HEK293T (cell line): ENCODE measurements around the gene ITFG1.

ENCODE experiments used
- CTCF ChIA-PET: fragments of 350-600 bp; formaldehyde crosslinking; extraction: SDS; loops from one replicate; lab custom pipeline; 2021; ENCODE audit warnings: antibody characterized with exemption, inconsistent platforms; lab: Yijun Ruan, JAX
- POLR2A ChIA-PET: fragments of 350-600 bp; formaldehyde crosslinking; extraction: SDS; loops from one replicate; lab custom pipeline; 2020; ENCODE audit warnings: antibody characterized with exemption, inconsistent platforms; lab: Yijun Ruan, JAX
- DNase-seq: peaks from one replicate; pipeline ENCODE4 v3.0.0; 2012; ENCODE audit warnings: mixed read lengths; ENCODE audit errors: extremely low spot score
- ARNT ChIP-seq: fragments of 450-650 bp; IDR thresholded peaks from 2 replicates; pipeline ENCODE4 v1.6.1; 2017; ENCODE audit warnings: mild to moderate bottlenecking
- BHLHE40 ChIP-seq: fragments of 450-650 bp; IDR thresholded peaks from 2 replicates; pipeline ENCODE4 v1.6.1; 2016; ENCODE audit warnings: mild to moderate bottlenecking, moderate library complexity, borderline replicate concordance
- CTBP1 ChIP-seq: fragments of 450-650 bp; IDR thresholded peaks from 2 replicates; pipeline ENCODE4 v1.6.1; 2016; ENCODE audit warnings: borderline replicate concordance
- ELF4 ChIP-seq: fragments of 450-650 bp; IDR thresholded peaks from 2 replicates; pipeline ENCODE4 v1.6.1; 2017; ENCODE audit warnings: antibody characterized with exemption
- FOXA1 ChIP-seq: fragments of 450-650 bp; IDR thresholded peaks from 2 replicates; pipeline ENCODE4 v1.6.1; 2016; ENCODE audit warnings: mild to moderate bottlenecking
- FOXK2 ChIP-seq: fragments of 450-650 bp; IDR thresholded peaks from 2 replicates; pipeline ENCODE4 v1.6.1; 2016; ENCODE audit warnings: mild to moderate bottlenecking
- FOXM1 ChIP-seq: fragments of 450-650 bp; IDR thresholded peaks from 2 replicates; pipeline ENCODE4 v1.6.1; 2017; ENCODE audit warnings: mild to moderate bottlenecking, borderline replicate concordance
- HDGF ChIP-seq: fragments of 450-650 bp; IDR thresholded peaks from 2 replicates; pipeline ENCODE4 v1.6.1; 2017; ENCODE audit warnings: antibody characterized with exemption, borderline replicate concordance
- L3MBTL2 ChIP-seq: fragments of 450-650 bp; conservative IDR thresholded peaks from 2 replicates; pipeline ENCODE4 v1.6.1; 2016; ENCODE audit warnings: mild to moderate bottlenecking
- LEF1 ChIP-seq: fragments of 450-650 bp; IDR thresholded peaks from 2 replicates; pipeline ENCODE4 v1.6.1; 2017; ENCODE audit warnings: mild to moderate bottlenecking, borderline replicate concordance
- NFRKB ChIP-seq: fragments of 450-650 bp; IDR thresholded peaks from 2 replicates; pipeline ENCODE4 v1.6.1; 2016; ENCODE audit warnings: mild to moderate bottlenecking, moderate library complexity
- PKNOX1 ChIP-seq: fragments of 450-650 bp; IDR thresholded peaks from 2 replicates; pipeline ENCODE4 v1.6.1; 2016
- SP1 ChIP-seq: fragments of 450-650 bp; IDR thresholded peaks from 2 replicates; pipeline ENCODE4 v1.6.1; 2017
- SUZ12 ChIP-seq: fragments of 450-650 bp; IDR thresholded peaks from 2 replicates; pipeline ENCODE4 v1.6.1; 2016; ENCODE audit warnings: mild to moderate bottlenecking
- TARDBP ChIP-seq: fragments of 450-650 bp; IDR thresholded peaks from 2 replicates; pipeline ENCODE4 v1.6.1; 2016
- ZNF384 ChIP-seq: fragments of 450-650 bp; IDR thresholded peaks from 2 replicates; pipeline ENCODE4 v1.6.1; 2016

Gene ITFG1

GRCh38 chr16:47250983-47251382, 209.9 kb downstream of the ITFG1 start:
- no peak for DNase-seq
- CTCF ChIA-PET: interaction anchor here (0.6 kb wide), 1 partner anchor 265 kb away, joined by 5 read pairs; no protein-coding TSS in a partner anchor
- TF ChIP-seq SUZ12: no peak
- no peak for TF ChIP-seq TARDBP
- TF ChIP-seq CTBP1: no peak
- TF ChIP-seq LEF1: no peak
- no peak for TF ChIP-seq FOXM1
- POLR2A ChIA-PET: no interaction called here

- CTCF ChIA-PET: interaction anchor here (1.3 kb wide), 1 partner anchor 104 kb away, joined by 4 read pairs; the partner anchor contains the start of gene NETO2
- POLR2A ChIA-PET: no interaction called here
- no peak for DNase-seq
- TF ChIP-seq PKNOX1: no peak
- no peak for TF ChIP-seq HDGF
- TF ChIP-seq TARDBP: no peak
- TF ChIP-seq SP1: no peak
- TF ChIP-seq FOXK2: no peak
- TF ChIP-seq NFRKB: no peak
- no peak for TF ChIP-seq ARNT
- no peak for TF ChIP-seq ELF4
- TF ChIP-seq FOXM1: no peak
These were observed 213.2 kb downstream of the ITFG1 start for GRCh38 chr16:47247690-47248089.

DNA sequence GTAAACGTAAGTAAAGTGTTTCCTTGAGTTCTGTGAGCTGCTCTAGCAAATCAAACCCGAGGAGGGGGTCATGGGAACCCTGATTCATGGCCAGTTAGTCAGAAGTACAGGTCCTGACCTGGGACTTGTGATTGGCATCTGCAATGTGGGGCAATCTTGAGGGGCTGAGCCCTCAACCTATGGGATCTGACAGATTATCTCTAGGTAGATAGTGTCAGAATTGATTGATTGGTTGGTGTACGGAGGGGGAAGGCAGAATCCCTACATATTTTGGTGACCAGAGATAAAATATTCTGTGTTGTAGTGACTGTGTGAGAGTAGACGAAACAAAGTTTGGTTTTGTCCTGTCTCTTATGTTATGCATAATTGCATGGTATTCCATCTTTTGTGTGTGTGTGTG, 216.7 kb downstream of the ITFG1 start:
- ChIA-PET CTCF (no interaction called here), POLR2A (no interaction called here)
- TF ChIP-seq PKNOX1 (peak; percentile 25; the same call in 1 of the 2 replicates), ARNT (no peak), SP1 (no peak)
- no peak for DNase-seq

DNA sequence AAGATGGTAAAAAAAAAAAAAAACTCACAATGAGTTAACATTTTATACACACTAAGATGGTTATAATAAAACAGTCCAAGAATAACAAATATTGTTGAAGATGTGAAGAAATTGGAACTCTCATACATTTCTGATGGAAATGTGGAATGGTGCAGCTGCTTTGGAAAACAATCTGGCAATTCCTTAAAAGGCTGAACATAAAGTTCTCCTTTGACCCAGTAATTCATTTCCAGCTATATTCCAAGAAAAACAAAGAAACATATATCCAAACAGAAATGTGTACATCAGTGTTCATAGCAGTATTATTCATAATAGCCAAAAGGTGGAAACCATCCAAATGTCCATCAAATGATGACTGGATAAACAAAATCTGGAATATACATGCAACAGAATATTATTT, 219.8 kb downstream of the ITFG1 start:
- TF ChIP-seq FOXM1: no peak
- no peak for TF ChIP-seq FOXA1
- no peak for TF ChIP-seq LEF1
- no peak for TF ChIP-seq PKNOX1
- no peak for TF ChIP-seq HDGF
- no peak for TF ChIP-seq SUZ12
- no peak for TF ChIP-seq ELF4
- TF ChIP-seq NFRKB: no peak
- no peak for TF ChIP-seq ZNF384
- no peak for TF ChIP-seq L3MBTL2
- TF ChIP-seq ARNT: no peak
- TF ChIP-seq BHLHE40: no peak
- no peak for TF ChIP-seq SP1
- TF ChIP-seq CTBP1: no peak
- TF ChIP-seq TARDBP: no peak
- no peak for TF ChIP-seq FOXK2
- POLR2A ChIA-PET: no interaction called here
- no peak for DNase-seq
- CTCF ChIA-PET: no interaction called here

DNA sequence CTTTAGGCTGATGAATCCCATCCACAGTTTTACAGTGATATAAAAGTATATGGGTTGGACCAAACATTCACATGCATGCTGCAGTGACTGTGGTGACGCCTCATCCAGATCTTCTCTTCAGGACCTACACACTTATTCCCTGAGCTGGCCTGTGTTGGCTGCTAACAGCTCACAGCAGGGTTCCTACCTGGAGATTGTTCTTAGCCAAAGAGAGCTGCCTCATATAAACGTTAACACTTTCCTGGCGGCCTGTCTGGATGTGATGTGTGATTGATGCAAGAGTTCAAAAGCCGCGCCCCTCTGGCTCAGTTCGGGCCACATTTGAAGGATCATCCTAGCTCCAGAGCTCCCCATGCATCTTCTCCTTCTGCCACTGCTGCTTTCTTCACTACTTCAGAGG, 224.1 kb downstream of the ITFG1 start:
- DNase-seq: no peak
- no peak for TF ChIP-seq FOXK2
- TF ChIP-seq FOXA1: no peak
- no peak for TF ChIP-seq ELF4
- TF ChIP-seq BHLHE40: no peak
- TF ChIP-seq SP1: no peak
- no peak for TF ChIP-seq TARDBP
- TF ChIP-seq ARNT: no peak
- no peak for TF ChIP-seq HDGF
- no peak for TF ChIP-seq CTBP1
- TF ChIP-seq PKNOX1: no peak
- TF ChIP-seq NFRKB: no peak
- TF ChIP-seq SUZ12: no peak
- no peak for TF ChIP-seq LEF1
- no peak for TF ChIP-seq L3MBTL2
- TF ChIP-seq ZNF384: no peak
- TF ChIP-seq FOXM1: no peak
- CTCF ChIA-PET: no interaction called here
- POLR2A ChIA-PET: no interaction called here

DNA sequence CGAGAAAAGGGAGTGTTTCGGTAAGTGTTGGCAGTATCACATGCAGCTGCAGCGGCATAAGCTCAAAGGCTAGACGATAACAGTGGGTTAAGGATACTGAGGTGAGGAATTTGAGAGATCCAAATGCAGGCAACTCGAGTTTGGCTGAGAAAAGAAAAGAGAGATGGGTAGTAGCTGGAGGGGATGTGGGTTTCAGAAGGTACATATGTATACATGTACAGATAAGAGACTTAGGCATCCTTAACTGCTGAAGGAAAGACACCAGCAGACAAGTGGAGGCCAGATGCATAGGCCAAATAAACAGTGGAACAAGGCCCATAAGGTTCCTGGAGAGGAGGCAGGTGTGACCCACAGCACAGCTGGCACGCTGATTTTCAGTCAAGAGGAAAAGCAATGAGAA, 230.6 kb downstream of the ITFG1 start:
- ChIA-PET CTCF (no interaction called here), POLR2A (no interaction called here)
- TF ChIP-seq FOXA1: no peak
- TF ChIP-seq CTBP1: no peak
- no peak for TF ChIP-seq L3MBTL2
- no peak for DNase-seq
